Measurements from ENCODE around the gene PLXDC1. TPM values are rescaled to one million over a fixed set of nuclear protein-coding genes. Genes with fewer than 3 reads are reported as not detected.

PLXDC1 gene
- total RNA-seq, 4 donors from 2014 or later, result 1.6 to 26.2 (median 4.3) TPM

GRCh38 chr17:39101091-39101490, 50.3 kb downstream of the PLXDC1 start:
- in situ Hi-C loops (cut with MboI; ENCODE audit: low pct_ligation_motif_present in 1 of 4, low pct_unique_long_range_greater_than_20kb in 1 of 4, low sequenced_read_pairs in 3 of 4) (no loop called here), intact Hi-C loops (cut with DNase I; ENCODE audit: low total_unique reads) (no loop called here)
- Histone ChIP-seq H3K4me1 (peaks cover 0 to 32% (median 2%) of the 10 kb centered on the region in 4 donors), H3K9me3 (no peaks in the 10 kb centered on the region), H3K27me3 (no peaks in the 10 kb centered on the region), H3K4me3 (no peak overlapping the region), H3K36me3 (no peaks in the 10 kb centered on the region), H3K27ac (no peak overlapping the region)
- WGBS, 2 donors (ENCODE audit: low coverage in 1 of 2), result 93% methylated on average over 12 of the region's 12 CpGs; no CpG with 5 or more reads in 1 of the 2 donors
- TF ChIP-seq EP300 (IDR thresholded peaks at IDR 0.05; ENCODE audit: low read depth), result no peak
- no peak for TF ChIP-seq POLR2AphosphoS5 (IDR thresholded peaks at IDR 0.05)
- no peak for TF ChIP-seq POLR2A (IDR thresholded peaks at IDR 0.05)
- DNase-seq, result no peak

GRCh38 chr17:39100530-39100929, 50.9 kb downstream of the PLXDC1 start:
- no peak overlapping the region for H3K27ac ChIP-seq
- no peak for DNase-seq
- intact Hi-C loops (cut with DNase I; ENCODE audit: low total_unique reads), result no loop called here

DNA sequence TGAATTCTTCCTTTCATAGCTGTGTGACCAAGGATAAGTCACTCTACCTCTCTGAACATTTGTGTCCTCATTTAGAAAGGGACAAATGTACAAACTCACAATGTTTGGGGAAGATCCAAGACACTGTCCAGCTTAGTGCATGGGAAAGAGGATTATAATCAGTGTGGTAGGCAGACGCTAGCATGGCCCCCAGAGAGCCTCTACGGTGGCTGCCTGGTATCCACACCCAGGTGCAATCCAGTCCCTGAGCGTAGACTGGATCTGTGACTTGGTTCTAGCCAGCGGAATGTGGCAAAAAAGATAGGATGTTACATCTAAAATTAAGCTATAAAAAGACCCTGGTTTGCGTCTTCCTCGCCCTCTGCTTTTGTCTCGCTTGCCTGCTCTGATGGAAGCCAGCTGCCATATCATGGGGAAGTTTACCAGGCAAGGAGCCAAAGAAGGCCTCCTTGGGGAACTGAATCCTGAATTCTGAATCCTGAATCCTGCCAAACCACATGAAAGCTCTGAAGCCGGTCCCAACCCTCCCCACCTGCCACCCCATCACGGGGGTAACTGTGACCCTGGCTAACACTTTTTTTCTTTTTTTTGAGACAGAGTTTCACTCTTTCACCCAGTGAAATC, 51.7 kb downstream of the PLXDC1 start:
- intact Hi-C loops (cut with DNase I; ENCODE audit: low total_unique reads), result no loop called here
- WGBS, 2 donors (ENCODE audit: low coverage in 1 of 2), result 46 to 53% methylated on average over 3 to 9 of the region's 9 CpGs
- peak overlapping the region; percentile 33 to 65 (median 46) for H3K27ac ChIP-seq

More at GRCh38 chr17:39100530-39100929, 50.9 kb downstream of the PLXDC1 start:
- H3K4me1 ChIP-seq, result peaks cover 0 to 37% (median 5%) of the 10 kb centered on the region in 4 donors
- TF ChIP-seq EP300 (IDR thresholded peaks at IDR 0.05; ENCODE audit: low read depth) (no peak), POLR2AphosphoS5 (IDR thresholded peaks at IDR 0.05) (no peak), POLR2A (IDR thresholded peaks at IDR 0.05) (no peak)
- TF ChIP-seq, protein P1, sequence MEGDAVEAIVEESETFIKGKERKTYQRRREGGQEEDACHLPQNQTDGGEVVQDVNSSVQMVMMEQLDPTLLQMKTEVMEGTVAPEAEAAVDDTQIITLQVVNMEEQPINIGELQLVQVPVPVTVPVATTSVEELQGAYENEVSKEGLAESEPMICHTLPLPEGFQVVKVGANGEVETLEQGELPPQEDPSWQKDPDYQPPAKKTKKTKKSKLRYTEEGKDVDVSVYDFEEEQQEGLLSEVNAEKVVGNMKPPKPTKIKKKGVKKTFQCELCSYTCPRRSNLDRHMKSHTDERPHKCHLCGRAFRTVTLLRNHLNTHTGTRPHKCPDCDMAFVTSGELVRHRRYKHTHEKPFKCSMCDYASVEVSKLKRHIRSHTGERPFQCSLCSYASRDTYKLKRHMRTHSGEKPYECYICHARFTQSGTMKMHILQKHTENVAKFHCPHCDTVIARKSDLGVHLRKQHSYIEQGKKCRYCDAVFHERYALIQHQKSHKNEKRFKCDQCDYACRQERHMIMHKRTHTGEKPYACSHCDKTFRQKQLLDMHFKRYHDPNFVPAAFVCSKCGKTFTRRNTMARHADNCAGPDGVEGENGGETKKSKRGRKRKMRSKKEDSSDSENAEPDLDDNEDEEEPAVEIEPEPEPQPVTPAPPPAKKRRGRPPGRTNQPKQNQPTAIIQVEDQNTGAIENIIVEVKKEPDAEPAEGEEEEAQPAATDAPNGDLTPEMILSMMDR (IDR thresholded peaks at IDR 0.05), result no peak
- WGBS, 2 donors (ENCODE audit: low coverage in 1 of 2), result 91% methylated on average over 9 of the region's 9 CpGs; no CpG with 5 or more reads in 1 of the 2 donors
- in situ Hi-C loops (cut with MboI; ENCODE audit: low pct_ligation_motif_present in 1 of 4, low pct_unique_long_range_greater_than_20kb in 1 of 4, low sequenced_read_pairs in 3 of 4), result no loop called here
- no peak overlapping the region for H3K4me3 ChIP-seq
- no peaks in the 10 kb centered on the region for H3K27me3 ChIP-seq
- no peaks in the 10 kb centered on the region for H3K9me3 ChIP-seq
- H3K36me3 ChIP-seq, result no peaks in the 10 kb centered on the region

GRCh38 chr17:39098588-39098987, 52.8 kb downstream of the PLXDC1 start:
- Histone ChIP-seq H3K27ac (no peak overlapping the region), H3K4me1 (peaks cover 0 to 49% (median 6%) of the 10 kb centered on the region in 4 donors), H3K27me3 (no peaks in the 10 kb centered on the region), H3K4me3 (no peak overlapping the region), H3K9me3 (no peaks in the 10 kb centered on the region), H3K36me3 (no peaks in the 10 kb centered on the region)
- intact Hi-C loops (cut with DNase I; ENCODE audit: low total_unique reads), result no loop called here
- TF ChIP-seq EP300 (IDR thresholded peaks at IDR 0.05; ENCODE audit: low read depth), result no peak
- in situ Hi-C loops (cut with MboI; ENCODE audit: low pct_ligation_motif_present in 1 of 4, low pct_unique_long_range_greater_than_20kb in 1 of 4, low sequenced_read_pairs in 3 of 4), result no loop called here
- 40 to 61% methylated on average over 2 to 13 of the region's 13 CpGs for WGBS, 2 donors (ENCODE audit: low coverage in 1 of 2)
- DNase-seq, result no peak

More for the DNA sequence above, 51.7 kb downstream of the PLXDC1 start:
- Histone ChIP-seq H3K9me3 (no peaks in the 10 kb centered on the region), H3K4me3 (no peak overlapping the region), H3K4me1 (peaks cover 0 to 43% (median 6%) of the 10 kb centered on the region in 4 donors), H3K36me3 (no peaks in the 10 kb centered on the region), H3K27me3 (no peaks in the 10 kb centered on the region)
- in situ Hi-C loops (cut with MboI; ENCODE audit: low pct_ligation_motif_present in 1 of 4, low pct_unique_long_range_greater_than_20kb in 1 of 4, low sequenced_read_pairs in 3 of 4), result no loop called here
- TF ChIP-seq, protein P1 (IDR thresholded peaks at IDR 0.05), result no peak
- TF ChIP-seq POLR2A (IDR thresholded peaks at IDR 0.05), result no peak
- TF ChIP-seq POLR2AphosphoS5 (IDR thresholded peaks at IDR 0.05), result peak in 2 of 3 donors; percentile 48 to 80
- TF ChIP-seq EP300 (IDR thresholded peaks at IDR 0.05; ENCODE audit: low read depth), result no peak
- DNase-seq, result peak; percentile 26

GRCh38 chr17:39097537-39097936, 53.9 kb downstream of the PLXDC1 start:
- Histone ChIP-seq H3K4me3 (no peak overlapping the region), H3K4me1 (peaks cover 0 to 56% (median 9%) of the 10 kb centered on the region in 4 donors), H3K36me3 (no peaks in the 10 kb centered on the region), H3K9me3 (no peaks in the 10 kb centered on the region), H3K27me3 (no peaks in the 10 kb centered on the region), H3K27ac (peak overlapping the region in 3 of 4 donors; percentile 59 to 81 (median 63))
- no peak for DNase-seq
- TF ChIP-seq EP300 (IDR thresholded peaks at IDR 0.05; ENCODE audit: low read depth), result no peak
- no peak for TF ChIP-seq POLR2A (IDR thresholded peaks at IDR 0.05)
- no peak for TF ChIP-seq POLR2AphosphoS5 (IDR thresholded peaks at IDR 0.05)
- TF ChIP-seq, protein P1 (IDR thresholded peaks at IDR 0.05), result no peak
- intact Hi-C loops (cut with DNase I; ENCODE audit: low total_unique reads) (no loop called here), in situ Hi-C loops (cut with MboI; ENCODE audit: low pct_ligation_motif_present in 1 of 4, low pct_unique_long_range_greater_than_20kb in 1 of 4, low sequenced_read_pairs in 3 of 4) (no loop called here)
- WGBS, 2 donors (ENCODE audit: low coverage in 1 of 2), result 76 to 83% methylated on average over 4 to 7 of the region's 7 CpGs
